Progenitor cell of endocrine pancreas (in vitro differentiated cells): ENCODE measurements around the gene MIX23. TPM values are rescaled to one million over a fixed set of nuclear protein-coding genes. Genes with fewer than 3 reads are reported as not detected.

ENCODE experiments used
- DNase-seq: peaks from one replicate; pipeline ENCODE4 v3.0.0; 2021; ENCODE audit warnings: low spot score; ENCODE audit not compliant: unreplicated experiment
- H3K27ac Mint-ChIP-seq: 2 replicates; pipeline ENCODE4 v1.8.0; 2021; ENCODE audit warnings: mild to moderate bottlenecking, moderate library complexity, mixed read lengths
- H3K27me3 Mint-ChIP-seq: 2 replicates; pipeline ENCODE4 v1.8.0; 2021; ENCODE audit warnings: mixed read lengths
- H3K36me3 Mint-ChIP-seq: 2 replicates; pipeline ENCODE4 v1.8.0; 2022; ENCODE audit warnings: mixed read lengths; ENCODE audit not compliant: insufficient read depth
- H3K4me1 Mint-ChIP-seq: 2 replicates; pipeline ENCODE4 v1.8.0; 2021; ENCODE audit warnings: low read depth, mixed read lengths
- H3K4me3 Mint-ChIP-seq: 2 replicates; pipeline ENCODE4 v1.8.0; 2021; ENCODE audit warnings: low read depth, mild to moderate bottlenecking, moderate library complexity, mixed read lengths
- H3K9me3 Mint-ChIP-seq: 2 replicates; pipeline ENCODE4 v1.8.0; 2021; ENCODE audit warnings: low read depth, mixed read lengths
- total RNA-seq: library from RNA; stranded (reverse); gene quantifications from 2 replicates; pipeline ENCODE4 v1.2.1, GENCODE V29; 2021
- TF ChIP-seq, protein P1 (sequence below): fragments of 200-600 bp; sonication (generic); IDR thresholded peaks from one replicate; pipeline ENCODE4 v1.5.0; 2021; ENCODE audit warnings: antibody characterized with exemption, mild to moderate bottlenecking; ENCODE audit not compliant: unreplicated experiment

Gene MIX23
- total RNA-seq, 1 donor from 2014 or later = 53.5 TPM

- peaks cover 13% of the 10 kb centered on the region for H3K4me1 Mint-ChIP-seq
- H3K27ac Mint-ChIP-seq = no peak overlapping the region
- no peak overlapping the region for H3K4me3 Mint-ChIP-seq
- TF ChIP-seq, protein P1, sequence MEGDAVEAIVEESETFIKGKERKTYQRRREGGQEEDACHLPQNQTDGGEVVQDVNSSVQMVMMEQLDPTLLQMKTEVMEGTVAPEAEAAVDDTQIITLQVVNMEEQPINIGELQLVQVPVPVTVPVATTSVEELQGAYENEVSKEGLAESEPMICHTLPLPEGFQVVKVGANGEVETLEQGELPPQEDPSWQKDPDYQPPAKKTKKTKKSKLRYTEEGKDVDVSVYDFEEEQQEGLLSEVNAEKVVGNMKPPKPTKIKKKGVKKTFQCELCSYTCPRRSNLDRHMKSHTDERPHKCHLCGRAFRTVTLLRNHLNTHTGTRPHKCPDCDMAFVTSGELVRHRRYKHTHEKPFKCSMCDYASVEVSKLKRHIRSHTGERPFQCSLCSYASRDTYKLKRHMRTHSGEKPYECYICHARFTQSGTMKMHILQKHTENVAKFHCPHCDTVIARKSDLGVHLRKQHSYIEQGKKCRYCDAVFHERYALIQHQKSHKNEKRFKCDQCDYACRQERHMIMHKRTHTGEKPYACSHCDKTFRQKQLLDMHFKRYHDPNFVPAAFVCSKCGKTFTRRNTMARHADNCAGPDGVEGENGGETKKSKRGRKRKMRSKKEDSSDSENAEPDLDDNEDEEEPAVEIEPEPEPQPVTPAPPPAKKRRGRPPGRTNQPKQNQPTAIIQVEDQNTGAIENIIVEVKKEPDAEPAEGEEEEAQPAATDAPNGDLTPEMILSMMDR = no peak
- no peaks in the 10 kb centered on the region for H3K9me3 Mint-ChIP-seq
- no peaks in the 10 kb centered on the region for H3K27me3 Mint-ChIP-seq
- DNase-seq = no peak
- peaks cover 9% of the 10 kb centered on the region for H3K36me3 Mint-ChIP-seq
These were observed 24.4 kb downstream of the MIX23 start for GRCh38 chr3:122358703-122359032.

DNA sequence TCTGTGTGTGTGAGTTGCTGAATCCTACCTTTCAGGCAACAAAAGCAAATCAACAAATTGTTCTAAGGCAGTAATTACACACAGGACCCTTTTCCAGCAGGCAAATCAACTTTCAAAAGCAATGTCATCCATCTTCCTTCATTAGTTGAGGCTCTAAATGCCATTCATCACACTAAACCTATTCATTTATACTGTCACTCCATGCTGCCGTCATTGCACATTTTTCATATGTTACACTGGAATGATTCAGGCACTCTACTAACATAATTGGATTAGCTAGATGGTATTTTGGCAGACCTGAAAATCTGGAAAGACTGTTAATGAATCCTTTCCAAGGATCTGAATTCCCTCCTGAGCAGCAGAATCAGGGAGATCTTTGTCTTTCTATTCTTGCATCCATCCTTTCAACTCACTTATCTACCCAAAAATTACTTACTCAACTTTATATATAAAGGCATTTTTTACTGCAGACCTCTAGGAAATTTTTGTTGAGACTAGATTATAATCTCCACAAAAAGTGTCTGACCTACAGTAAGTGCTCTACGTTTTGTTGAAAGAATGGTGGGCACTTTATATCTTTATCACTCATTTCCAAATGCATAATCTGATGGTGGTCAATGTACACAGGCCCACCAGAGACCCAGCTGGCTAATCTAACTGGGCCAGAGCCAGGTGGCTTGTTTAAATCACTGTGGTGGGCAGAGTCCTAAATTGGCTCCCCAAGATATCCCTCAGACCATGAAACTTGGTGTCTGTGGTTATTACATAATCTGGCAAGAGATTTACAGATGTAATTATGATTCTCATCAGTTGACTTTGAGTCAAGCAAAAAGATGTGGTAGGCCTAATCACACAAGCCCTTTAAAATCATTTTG, 25.0 kb downstream of the MIX23 start:
- TF ChIP-seq, protein P1 = no peak
- peaks cover 5% of the 10 kb centered on the region for H3K36me3 Mint-ChIP-seq
- H3K27ac Mint-ChIP-seq = no peak overlapping the region
- H3K27me3 Mint-ChIP-seq = no peaks in the 10 kb centered on the region
- H3K9me3 Mint-ChIP-seq = no peaks in the 10 kb centered on the region
- DNase-seq = no peak
- H3K4me3 Mint-ChIP-seq = no peak overlapping the region
- H3K4me1 Mint-ChIP-seq = peaks cover 7% of the 10 kb centered on the region

DNA sequence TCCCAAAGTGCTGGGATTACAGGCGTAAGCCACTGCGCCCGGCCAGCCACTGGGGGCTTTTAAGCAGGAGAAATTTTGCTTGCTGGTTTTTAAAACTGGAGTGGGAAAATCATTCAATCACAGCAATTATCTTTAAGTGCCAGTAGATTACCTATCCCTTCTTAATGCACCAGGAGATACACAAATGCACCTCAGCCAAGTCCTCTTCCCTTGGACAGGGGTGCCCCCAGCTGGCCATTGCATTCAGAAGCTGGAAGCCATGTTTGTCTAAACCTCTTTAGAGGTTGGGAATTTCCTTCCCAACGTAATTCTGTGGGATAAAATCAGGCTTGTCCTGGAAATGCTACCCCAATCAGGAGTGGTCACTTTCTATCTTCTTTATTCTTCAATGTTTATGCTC, 26.6 kb downstream of the MIX23 start:
- H3K27me3 Mint-ChIP-seq = no peaks in the 10 kb centered on the region
- H3K36me3 Mint-ChIP-seq = peaks cover 2% of the 10 kb centered on the region
- H3K4me3 Mint-ChIP-seq = no peak overlapping the region
- DNase-seq = no peak
- H3K27ac Mint-ChIP-seq = no peak overlapping the region
- H3K4me1 Mint-ChIP-seq = peaks cover 2% of the 10 kb centered on the region
- TF ChIP-seq, protein P1 = peak; percentile 47
- no peaks in the 10 kb centered on the region for H3K9me3 Mint-ChIP-seq

DNA sequence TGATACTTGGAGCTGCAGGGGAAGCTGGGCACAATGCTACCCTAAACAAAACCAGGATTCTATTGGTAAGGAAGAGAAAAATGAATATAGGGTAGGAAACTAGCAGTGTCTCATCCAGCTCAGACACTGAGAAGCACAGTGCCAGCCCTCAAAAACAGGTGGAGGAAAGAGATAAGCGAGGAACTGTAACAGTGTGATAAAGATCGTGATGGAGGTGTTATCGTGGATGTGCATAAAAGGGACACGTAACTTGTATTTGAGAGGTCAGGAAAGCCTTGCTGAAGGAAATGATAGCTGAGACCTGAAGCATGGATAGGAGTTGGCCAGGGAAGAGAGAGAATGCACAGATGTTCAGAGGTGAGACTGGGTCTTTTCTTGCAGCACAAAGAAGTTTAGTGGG, 27.4 kb downstream of the MIX23 start:
- Mint-ChIP-seq H3K27me3 (no peaks in the 10 kb centered on the region), H3K27ac (no peak overlapping the region), H3K4me1 (peaks cover 2% of the 10 kb centered on the region), H3K36me3 (peaks cover 2% of the 10 kb centered on the region), H3K9me3 (no peaks in the 10 kb centered on the region), H3K4me3 (no peak overlapping the region)
- DNase-seq = no peak
- TF ChIP-seq, protein P1 = no peak

DNA sequence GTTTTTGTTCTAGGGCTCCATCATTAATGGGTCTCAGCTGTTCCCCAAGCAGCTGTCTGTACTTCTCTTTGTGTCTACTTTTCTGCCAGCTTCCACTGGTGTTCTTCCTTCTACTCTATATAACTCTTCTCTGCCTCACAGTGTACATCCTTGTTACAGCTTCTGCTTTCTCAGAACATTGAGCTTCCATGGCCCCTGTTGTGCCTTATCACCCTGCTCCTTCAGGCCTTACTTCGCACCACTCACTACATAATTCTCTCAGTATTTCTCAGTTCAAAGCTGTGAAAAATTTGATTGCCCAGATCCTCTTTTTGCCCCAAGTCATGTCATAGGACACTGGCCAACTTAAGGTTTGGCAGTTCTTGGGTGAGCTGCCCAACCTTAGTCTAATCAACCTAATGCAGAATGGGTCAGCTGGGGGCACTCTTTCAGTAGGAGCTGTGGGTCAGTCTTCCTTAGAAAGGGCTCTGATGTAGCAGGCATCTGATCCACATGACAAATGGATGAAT, 29.1 kb downstream of the MIX23 start:
- Mint-ChIP-seq H3K27me3 (no peaks in the 10 kb centered on the region), H3K27ac (no peak overlapping the region), H3K36me3 (peaks cover 2% of the 10 kb centered on the region), H3K4me1 (peaks cover 2% of the 10 kb centered on the region), H3K9me3 (no peaks in the 10 kb centered on the region), H3K4me3 (no peak overlapping the region)
- DNase-seq = no peak
- TF ChIP-seq, protein P1 = no peak
